Breast epithelium (tissue), 4 donors: ENCODE measurements around the gene PMM1. TPM values are rescaled to one million over a fixed set of nuclear protein-coding genes. Genes with fewer than 3 reads are reported as not detected.
"Not testable (repeated sequence)": the region's sequence is repeated elsewhere in the genome, so short reads cannot be mapped to it uniquely, and the experiment has no call there.

ENCODE experiments used
- DNase-seq, 2 donors: peaks; one replicate each; pipeline ENCODE4 v3.0.0-alpha.2; 2019; ENCODE audit warnings: low spot score in 2 of 2
- H3K27ac ChIP-seq, 2 donors: fragments of 200-600 bp; sonication (generic) in 1 of 2; one replicate each; pipeline ENCODE4 v1.5.1; 2016 to 2019; ENCODE audit warnings: mild to moderate bottlenecking in 1 of 2
- H3K27me3 ChIP-seq, 2 donors: fragments of 200-600 bp; sonication (generic) in 1 of 2; one replicate each; pipeline versions ENCODE4 v1.5.1 to v1.6.0; 2017 to 2019; ENCODE audit warnings: control low read depth in 1 of 2, mild to moderate bottlenecking in 1 of 2
- H3K36me3 ChIP-seq: fragments of 200-600 bp; one replicate; pipeline ENCODE4 v1.5.1; 2019
- H3K4me1 ChIP-seq, 2 donors: fragments of 200-600 bp; sonication (generic); one replicate each; pipeline ENCODE4 v1.5.1; 2016 to 2019; ENCODE audit warnings: control low read depth in 1 of 2
- H3K4me3 ChIP-seq, 3 donors: fragments of 200-600 bp; sonication (generic); 1 replicate in 2 of 3; 2 replicates in 1 of 3; pipeline ENCODE4 v1.5.1; 2016 to 2019; ENCODE audit warnings: mild to moderate bottlenecking in 3 of 3, moderate library complexity in 2 of 3
- H3K9me3 ChIP-seq, 2 donors: fragments of 200-600 bp; sonication (generic) in 1 of 2; one replicate each; pipeline ENCODE4 v1.5.1; 2016 to 2019; ENCODE audit warnings: control low read depth in 1 of 2
- POLR2A ChIP-seq: fragments of 450-650 bp; IDR thresholded peaks from one replicate; pipeline ENCODE4 v1.6.1; 2016; ENCODE audit warnings: antibody characterized with exemption, mild to moderate bottlenecking, moderate library complexity
- POLR2AphosphoS5 ChIP-seq, 3 donors: sonication (generic); formaldehyde crosslinking; IDR thresholded peaks; one replicate each; pipeline ENCODE4 v1.6.1; 2017; ENCODE audit warnings: antibody characterized with exemption in 3 of 3
- intact Hi-C: fragments of 100-400 bp; cut with DNase I; formaldehyde crosslinking; loops from one replicate; pipeline ENCODE4 v1.15.1; 2023; ENCODE audit warnings: low total_unique reads
- total RNA-seq, 3 donors: library from RNA; depleted of rRNA; stranded (reverse); fragments of >200 nt; gene quantifications; one replicate each; pipeline ENCODE4 v1.1.0, GENCODE V29; 2016
- TF ChIP-seq, protein P1 (sequence below), 3 donors: fragments of 450-650 bp; IDR thresholded peaks; one replicate each; pipeline ENCODE4 v1.5.1; 2016 to 2017; ENCODE audit warnings: antibody characterized with exemption in 3 of 3, mild to moderate bottlenecking in 3 of 3, moderate library complexity in 3 of 3

Gene PMM1
- total RNA-seq, 3 donors from 2014 or later, result 42.7 to 74.1 (median 48.5) TPM

DNA sequence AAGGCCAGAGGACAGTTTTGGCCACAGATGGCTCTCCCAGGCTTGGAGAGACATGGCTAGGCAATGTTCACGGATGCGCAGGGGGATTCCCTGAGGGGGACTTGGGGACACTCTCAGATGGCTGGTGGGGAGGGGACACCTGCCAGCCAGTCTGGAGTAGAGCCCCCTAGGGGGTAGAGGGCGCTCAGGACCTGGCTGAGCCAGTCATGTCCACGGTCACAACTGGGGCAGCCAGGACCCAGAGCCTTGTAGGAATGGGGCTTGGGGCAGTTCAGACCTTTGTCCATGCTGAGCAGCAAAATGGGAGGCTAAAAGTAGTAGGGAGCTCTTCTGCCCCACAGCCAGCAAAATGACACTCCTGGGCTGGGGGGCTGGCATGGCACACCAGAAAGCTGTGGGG is 27.2 kb downstream of the PMM1 start:
- intact Hi-C loops, result no loop called here
- TF ChIP-seq, protein P1, sequence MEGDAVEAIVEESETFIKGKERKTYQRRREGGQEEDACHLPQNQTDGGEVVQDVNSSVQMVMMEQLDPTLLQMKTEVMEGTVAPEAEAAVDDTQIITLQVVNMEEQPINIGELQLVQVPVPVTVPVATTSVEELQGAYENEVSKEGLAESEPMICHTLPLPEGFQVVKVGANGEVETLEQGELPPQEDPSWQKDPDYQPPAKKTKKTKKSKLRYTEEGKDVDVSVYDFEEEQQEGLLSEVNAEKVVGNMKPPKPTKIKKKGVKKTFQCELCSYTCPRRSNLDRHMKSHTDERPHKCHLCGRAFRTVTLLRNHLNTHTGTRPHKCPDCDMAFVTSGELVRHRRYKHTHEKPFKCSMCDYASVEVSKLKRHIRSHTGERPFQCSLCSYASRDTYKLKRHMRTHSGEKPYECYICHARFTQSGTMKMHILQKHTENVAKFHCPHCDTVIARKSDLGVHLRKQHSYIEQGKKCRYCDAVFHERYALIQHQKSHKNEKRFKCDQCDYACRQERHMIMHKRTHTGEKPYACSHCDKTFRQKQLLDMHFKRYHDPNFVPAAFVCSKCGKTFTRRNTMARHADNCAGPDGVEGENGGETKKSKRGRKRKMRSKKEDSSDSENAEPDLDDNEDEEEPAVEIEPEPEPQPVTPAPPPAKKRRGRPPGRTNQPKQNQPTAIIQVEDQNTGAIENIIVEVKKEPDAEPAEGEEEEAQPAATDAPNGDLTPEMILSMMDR (IDR thresholded peaks at IDR 0.05), result no peak
- TF ChIP-seq POLR2A (no peak), POLR2AphosphoS5 (IDR thresholded peaks at IDR 0.05) (no peak)
- peak overlapping the region; percentile 8 to 61 for H3K27ac ChIP-seq
- H3K27me3 ChIP-seq, result no peaks in the 10 kb centered on the region
- H3K4me3 ChIP-seq, result no peak overlapping the region
- H3K9me3 ChIP-seq, result no peaks in the 10 kb centered on the region
- no peaks in the 10 kb centered on the region for H3K36me3 ChIP-seq
- H3K4me1 ChIP-seq, result no peaks in the 10 kb centered on the region
- DNase-seq, result no peak

DNA sequence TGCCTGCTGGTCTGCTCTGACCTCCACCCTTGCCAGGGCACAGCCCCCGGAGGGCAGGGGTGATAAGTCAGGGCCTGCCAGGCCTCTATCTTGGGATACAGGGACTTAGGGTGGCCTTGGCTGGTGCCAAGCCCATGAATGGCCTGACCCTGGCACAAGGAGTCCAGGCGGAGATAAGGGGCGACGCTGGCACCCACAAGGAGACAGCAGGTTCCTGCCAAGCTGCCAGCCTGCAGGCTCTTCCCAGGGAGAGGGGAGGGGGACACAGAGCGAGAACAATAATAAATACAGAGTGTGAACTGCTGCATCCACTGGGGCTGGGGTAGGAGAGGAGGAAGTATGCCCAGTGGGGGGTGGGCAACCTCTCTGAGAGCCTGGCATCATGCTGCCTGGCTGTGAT is 27.9 kb downstream of the PMM1 start:
- TF ChIP-seq POLR2A, result no peak
- TF ChIP-seq POLR2AphosphoS5 (IDR thresholded peaks at IDR 0.05), result no peak
- TF ChIP-seq, protein P1 (IDR thresholded peaks at IDR 0.05), result no peak
- DNase-seq, result no peak
- Histone ChIP-seq H3K4me3 (peak overlapping the region in 2 of 3 donors; percentile 38 to 57), H3K36me3 (no peaks in the 10 kb centered on the region), H3K9me3 (no peaks in the 10 kb centered on the region), H3K27me3 (no peaks in the 10 kb centered on the region), H3K27ac (peak overlapping the region in 1 of 2 donors; percentile 52), H3K4me1 (no peaks in the 10 kb centered on the region)
- intact Hi-C loops, result no loop called here

DNA sequence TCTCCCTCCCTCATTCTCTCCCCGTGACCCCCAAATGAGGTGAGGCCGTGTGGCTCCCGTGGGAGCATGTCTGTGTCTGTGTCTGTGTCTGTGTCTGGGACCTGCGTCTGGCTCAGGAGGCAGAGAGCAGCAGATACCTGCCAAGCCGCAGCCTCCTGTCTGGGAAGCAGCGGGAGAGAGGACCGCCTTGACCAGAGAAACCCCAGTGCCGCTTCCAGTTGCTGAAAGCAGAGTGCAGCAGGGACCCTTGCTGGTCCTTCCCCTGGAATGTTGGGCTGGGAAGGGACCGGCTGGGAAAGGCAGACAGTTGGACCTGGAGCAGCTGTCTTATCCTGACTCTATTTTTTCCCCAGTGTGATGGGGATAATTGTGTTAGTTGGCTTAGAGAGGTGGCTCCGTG is 28.3 kb downstream of the PMM1 start:
- no peaks in the 10 kb centered on the region for H3K36me3 ChIP-seq
- H3K4me3 ChIP-seq, result peak overlapping the region in 2 of 3 donors; percentile 38 to 57
- TF ChIP-seq POLR2A (no peak), POLR2AphosphoS5 (IDR thresholded peaks at IDR 0.05) (no peak)
- TF ChIP-seq, protein P1 (IDR thresholded peaks at IDR 0.05), result no peak
- DNase-seq, result no peak
- H3K27ac ChIP-seq, result peak overlapping the region; percentile 52 to 58
- no peaks in the 10 kb centered on the region for H3K4me1 ChIP-seq
- no peaks in the 10 kb centered on the region for H3K27me3 ChIP-seq
- H3K9me3 ChIP-seq, result no peaks in the 10 kb centered on the region
- intact Hi-C loops, result no loop called here

DNA sequence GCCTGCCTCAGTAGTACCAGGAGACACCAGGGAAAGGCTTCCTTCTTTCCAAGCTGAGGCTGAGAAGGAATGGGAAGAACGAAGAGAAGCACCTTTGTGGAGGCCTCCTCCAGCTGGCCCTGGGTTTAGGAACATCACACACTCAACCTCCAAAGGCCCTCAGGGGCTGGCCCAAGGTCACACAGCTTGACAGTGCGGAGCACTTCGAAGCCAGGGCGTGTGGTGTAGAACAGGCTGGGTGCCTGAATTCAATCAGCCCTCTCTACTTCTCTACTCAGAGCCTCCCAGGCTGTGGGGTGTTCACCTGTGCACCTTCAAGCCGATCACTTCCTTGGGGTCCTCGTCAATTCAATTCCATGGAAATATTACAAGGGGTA is 29.6 kb downstream of the PMM1 start:
- no peak for TF ChIP-seq POLR2A
- TF ChIP-seq, protein P1 (IDR thresholded peaks at IDR 0.05), result no peak
- no peak for TF ChIP-seq POLR2AphosphoS5 (IDR thresholded peaks at IDR 0.05)
- H3K9me3 ChIP-seq, result no peaks in the 10 kb centered on the region
- no peaks in the 10 kb centered on the region for H3K36me3 ChIP-seq
- H3K4me1 ChIP-seq, result no peaks in the 10 kb centered on the region
- intact Hi-C loops, result no loop called here
- H3K4me3 ChIP-seq, result peak overlapping the region in 1 of 3 donors; percentile 57
- no peaks in the 10 kb centered on the region for H3K27me3 ChIP-seq
- no peak for DNase-seq
- H3K27ac ChIP-seq, result peak overlapping the region in 1 of 2 donors; percentile 52

DNA sequence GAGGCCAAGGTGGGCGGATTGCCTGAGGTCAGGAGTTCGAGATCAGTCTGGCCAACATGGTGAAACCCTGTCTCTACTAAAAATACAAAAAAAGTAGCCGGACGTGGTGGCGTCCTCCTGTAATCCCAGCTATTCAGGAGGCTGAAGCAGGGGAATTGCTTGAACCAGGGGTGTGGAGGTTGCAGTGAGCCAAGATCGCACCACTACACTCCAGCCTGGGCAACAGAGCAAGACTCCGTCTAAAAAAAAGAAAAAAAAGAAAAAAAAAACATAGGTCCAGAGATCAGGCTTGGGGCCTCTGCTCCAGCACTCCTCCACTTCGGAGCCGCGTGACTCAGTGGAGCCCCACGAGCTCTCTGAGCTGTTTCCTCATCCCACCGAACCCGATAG is 31.4 kb downstream of the PMM1 start:
- H3K36me3 ChIP-seq, H3K4me1 ChIP-seq, DNase-seq, H3K4me3 ChIP-seq, H3K27me3 ChIP-seq, H3K27ac ChIP-seq, intact Hi-C loops, H3K9me3 ChIP-seq: not testable (repeated sequence)
